Effector memory CD8-positive, alpha-beta T cell (primary cell): ENCODE measurements around the gene TMA7B.

Experiments
- ATAC-seq: fragments of 150-1000 bp; cut with Tn5 transposase; replicated peaks from 2 replicates; pipeline ENCODE4 v1.10.0; 2021; ENCODE audit warnings: mild to moderate bottlenecking, moderate library complexity
- DNase-seq, 3 experiments: peaks; one replicate each; pipeline ENCODE4 v3.0.0; 2021
- H3K27ac Mint-ChIP-seq, 2 donors: one replicate each; pipeline ENCODE4 v1.8.0; 2022; ENCODE audit warnings: mild to moderate bottlenecking in 2 of 2, mixed read lengths in 2 of 2, moderate library complexity in 2 of 2
- H3K27me3 Mint-ChIP-seq, 2 donors: one replicate each; pipeline ENCODE4 v1.8.0; 2022; ENCODE audit warnings: mixed read lengths in 2 of 2
- H3K36me3 Mint-ChIP-seq: one replicate; pipeline ENCODE4 v1.8.0; 2022; ENCODE audit warnings: mild to moderate bottlenecking, moderate library complexity, mixed read lengths; ENCODE audit not compliant: insufficient read depth
- H3K4me1 Mint-ChIP-seq, 2 donors: one replicate each; pipeline ENCODE4 v1.8.0; 2022; ENCODE audit warnings: low read depth in 2 of 2, mixed read lengths in 2 of 2
- H3K4me3 Mint-ChIP-seq, 2 donors: one replicate each; pipeline ENCODE4 v1.8.0; 2022; ENCODE audit warnings: mild to moderate bottlenecking in 2 of 2, mixed read lengths in 2 of 2, moderate library complexity in 2 of 2
- H3K9me3 Mint-ChIP-seq, 2 donors: one replicate each; pipeline ENCODE4 v1.8.0; 2022; ENCODE audit warnings: mixed read lengths in 2 of 2

TMA7B gene

DNA sequence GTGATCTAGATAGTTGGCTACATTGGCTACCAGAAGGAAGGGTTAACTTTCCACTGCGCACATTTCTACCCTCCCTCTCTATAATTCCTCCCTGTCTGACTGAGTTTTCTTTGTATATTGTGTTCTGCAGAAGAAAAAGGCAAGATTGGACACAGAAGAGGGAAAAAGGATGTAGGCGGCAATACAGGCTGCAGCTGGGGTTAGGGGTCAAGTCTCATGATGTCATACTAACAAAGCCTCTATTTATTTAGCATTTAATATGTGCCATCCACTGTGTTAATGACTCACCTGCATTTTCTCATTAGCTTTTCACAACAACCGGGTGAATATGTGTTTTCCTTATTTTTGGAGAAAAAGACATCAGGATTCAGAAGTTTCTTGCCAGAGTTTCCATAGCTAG is 36.5 kb downstream of the TMA7B start:
- no peak overlapping the region for H3K4me3 Mint-ChIP-seq
- H3K4me1 Mint-ChIP-seq, result peaks cover 1 to 5% of the 10 kb centered on the region in 2 donors
- H3K9me3 Mint-ChIP-seq, result no peaks in the 10 kb centered on the region
- peaks cover 40 to 88% of the 10 kb centered on the region in 2 donors for H3K27me3 Mint-ChIP-seq
- H3K36me3 Mint-ChIP-seq, result peaks cover 4% of the 10 kb centered on the region
- H3K27ac Mint-ChIP-seq, result no peak overlapping the region
- no peak for ATAC-seq
- no peak for DNase-seq

DNA sequence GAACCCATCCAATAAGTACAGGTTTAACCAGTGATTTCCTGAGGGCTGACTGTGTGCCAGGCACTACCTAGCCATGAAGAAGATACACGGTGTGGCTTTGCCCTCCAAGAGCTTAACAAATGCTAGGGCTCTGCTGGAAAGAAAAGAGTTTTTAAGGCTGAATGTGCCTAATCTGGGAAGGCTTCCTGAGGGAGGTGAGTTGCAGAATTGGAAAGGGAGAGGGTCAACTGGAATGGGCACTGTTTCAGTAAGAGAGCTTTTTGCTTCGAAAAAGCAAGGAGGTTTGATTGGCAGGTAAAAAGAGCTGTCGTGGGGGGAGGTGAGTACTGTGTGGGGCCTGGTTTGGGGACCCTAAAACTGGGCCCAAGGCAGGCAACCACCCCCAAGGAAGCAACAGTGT is 37.2 kb downstream of the TMA7B start:
- Mint-ChIP-seq H3K4me1 (peaks cover 1 to 5% of the 10 kb centered on the region in 2 donors), H3K27ac (peak overlapping the region in 1 of 2 donors; percentile 57), H3K4me3 (no peak overlapping the region), H3K9me3 (no peaks in the 10 kb centered on the region), H3K27me3 (peaks cover 35 to 88% of the 10 kb centered on the region in 2 donors), H3K36me3 (peaks cover 4% of the 10 kb centered on the region)
- ATAC-seq (no peak), DNase-seq (no peak)

- DNase-seq (no peak), ATAC-seq (no peak)
- Mint-ChIP-seq H3K4me1 (peaks cover 1 to 5% of the 10 kb centered on the region in 2 donors), H3K9me3 (no peaks in the 10 kb centered on the region), H3K27ac (peak overlapping the region in 1 of 2 donors; percentile 57), H3K4me3 (no peak overlapping the region), H3K36me3 (peaks cover 4% of the 10 kb centered on the region), H3K27me3 (peaks cover 28 to 84% of the 10 kb centered on the region in 2 donors)
These were observed 37.9 kb downstream of the TMA7B start for GRCh38 chr22:39997939-39998726.

DNA sequence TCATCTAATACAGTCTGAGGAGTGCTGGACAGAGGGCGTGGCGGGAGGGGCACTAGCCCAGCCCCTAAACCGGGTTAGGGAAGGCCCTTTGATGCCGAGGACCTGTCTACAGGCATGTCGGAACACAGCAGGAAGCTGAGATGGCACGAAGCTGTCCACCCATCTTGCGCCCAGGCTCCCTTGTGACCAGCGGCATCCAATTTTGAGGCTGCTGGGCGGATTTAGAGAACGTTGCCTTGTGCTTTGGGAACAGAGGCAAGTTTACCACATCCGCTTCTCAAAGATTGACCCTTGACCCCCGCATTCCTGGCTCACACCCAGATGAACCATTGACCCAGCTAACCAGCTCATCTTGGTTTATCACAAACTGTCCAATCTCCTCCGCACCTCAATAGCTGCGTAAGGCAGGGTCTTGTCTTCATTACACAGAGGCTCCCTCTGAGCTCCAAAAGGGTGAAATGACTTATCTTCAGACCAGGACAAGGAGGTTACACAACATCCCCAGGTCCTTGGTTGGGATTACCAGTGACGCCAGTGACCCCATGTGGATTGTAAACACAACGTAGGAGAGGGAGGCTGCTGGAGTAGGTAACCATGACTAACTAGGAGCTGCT is 39.1 kb downstream of the TMA7B start:
- H3K9me3 Mint-ChIP-seq, result no peaks in the 10 kb centered on the region
- H3K4me1 Mint-ChIP-seq, result peaks cover 0 to 1% of the 10 kb centered on the region in 2 donors
- DNase-seq (no peak), ATAC-seq (no peak)
- no peak overlapping the region for H3K27ac Mint-ChIP-seq
- no peak overlapping the region for H3K4me3 Mint-ChIP-seq
- no peaks in the 10 kb centered on the region for H3K36me3 Mint-ChIP-seq
- H3K27me3 Mint-ChIP-seq, result peaks cover 17 to 73% of the 10 kb centered on the region in 2 donors

DNA sequence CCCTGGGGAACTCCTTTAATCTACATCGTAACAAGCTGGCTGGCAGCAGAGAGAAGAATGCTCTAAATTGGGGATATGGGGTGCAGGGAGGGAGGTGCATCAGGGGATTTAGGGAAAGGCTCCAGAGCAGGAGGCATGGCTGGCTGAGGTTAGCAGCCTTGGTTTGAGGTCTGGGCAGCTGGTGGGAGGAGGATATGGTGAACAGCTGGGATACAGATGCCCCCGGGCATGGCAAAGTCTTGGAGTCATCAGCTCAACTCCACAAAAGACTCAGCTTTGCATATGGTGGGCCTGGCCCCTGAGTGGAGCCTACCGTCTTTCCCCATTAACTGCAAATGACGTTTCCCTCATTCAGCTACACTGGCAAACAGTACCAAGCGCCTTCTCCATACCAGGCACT is 40.0 kb downstream of the TMA7B start:
- Mint-ChIP-seq H3K4me3 (no peak overlapping the region), H3K27me3 (peaks cover 22 to 79% of the 10 kb centered on the region in 2 donors), H3K4me1 (peaks cover 0 to 1% of the 10 kb centered on the region in 2 donors), H3K9me3 (no peaks in the 10 kb centered on the region), H3K36me3 (no peaks in the 10 kb centered on the region), H3K27ac (no peak overlapping the region)
- DNase-seq (no peak), ATAC-seq (no peak)

DNA sequence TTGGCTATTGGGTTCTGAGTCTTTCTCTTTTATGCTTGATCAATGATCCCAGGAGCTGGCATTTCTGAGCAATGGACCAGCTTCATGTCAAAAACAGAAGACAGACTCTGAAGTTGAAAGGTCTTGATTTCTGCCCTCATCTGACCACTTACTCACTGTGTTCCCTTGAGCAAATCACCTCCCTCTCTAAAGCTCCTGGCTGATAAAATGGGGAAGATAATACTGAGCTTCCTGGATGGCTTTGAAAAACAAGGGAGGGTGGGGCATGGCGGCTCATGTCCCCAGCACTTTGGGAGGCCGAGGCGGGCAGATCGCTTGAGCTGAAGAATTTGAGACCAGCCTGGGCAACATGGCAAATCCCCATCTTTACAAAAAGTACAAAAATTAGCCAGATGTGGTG is 40.9 kb downstream of the TMA7B start:
- Mint-ChIP-seq H3K4me1 (peaks cover 0 to 1% of the 10 kb centered on the region in 2 donors), H3K27me3 (peaks cover 17 to 78% of the 10 kb centered on the region in 2 donors), H3K9me3 (no peaks in the 10 kb centered on the region), H3K36me3 (no peaks in the 10 kb centered on the region), H3K4me3 (no peak overlapping the region), H3K27ac (no peak overlapping the region)
- DNase-seq, result no peak
- no peak for ATAC-seq

DNA sequence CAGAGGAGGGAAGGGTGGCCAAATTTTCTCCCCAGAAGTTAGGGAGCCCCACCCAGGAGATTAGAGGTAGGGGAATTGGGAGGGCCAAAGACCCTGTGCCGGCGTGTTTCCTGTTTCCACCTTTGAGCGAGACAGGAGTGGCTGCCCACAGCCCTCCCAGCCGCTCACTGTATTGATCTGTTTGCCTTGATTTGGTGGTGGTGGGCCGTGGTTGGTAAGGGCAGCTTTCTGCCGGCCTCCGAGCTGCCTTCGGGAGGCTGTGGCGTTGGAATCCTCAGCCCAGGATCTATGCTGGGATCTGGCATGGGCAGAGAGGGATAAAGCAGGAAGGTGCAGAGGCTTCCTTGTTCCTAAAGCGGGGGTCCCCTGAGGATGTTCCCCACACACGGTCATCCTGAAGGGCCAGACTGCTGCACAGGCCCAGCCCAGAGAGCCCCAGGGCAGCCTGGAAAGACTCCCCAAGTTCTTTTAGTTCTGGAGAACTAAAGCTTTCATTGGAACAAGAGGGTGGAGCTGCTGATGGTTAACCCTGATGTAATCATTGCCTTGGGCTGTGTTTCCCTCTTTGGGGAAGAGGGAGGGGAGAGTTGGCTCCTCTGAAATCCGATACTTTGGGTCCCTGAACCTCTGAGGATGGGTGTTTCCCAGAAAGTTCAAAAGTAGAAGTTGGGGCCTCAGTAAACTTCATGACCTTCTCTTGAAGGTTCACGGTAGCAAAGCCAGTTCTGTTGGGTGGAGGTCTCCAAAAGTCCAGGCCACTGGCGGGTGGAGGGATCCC is 41.8 kb downstream of the TMA7B start:
- Mint-ChIP-seq H3K4me3 (no peak overlapping the region), H3K36me3 (no peaks in the 10 kb centered on the region), H3K9me3 (no peaks in the 10 kb centered on the region), H3K27me3 (peaks cover 14 to 78% of the 10 kb centered on the region in 2 donors), H3K4me1 (peaks cover 0 to 1% of the 10 kb centered on the region in 2 donors), H3K27ac (no peak overlapping the region)
- no peak for DNase-seq
- ATAC-seq, result no peak

GRCh38 chr22:40002935-40003715 is 42.9 kb downstream of the TMA7B start:
- ATAC-seq, result no peak
- H3K4me1 Mint-ChIP-seq, result peaks cover 0 to 1% of the 10 kb centered on the region in 2 donors
- H3K4me3 Mint-ChIP-seq, result no peak overlapping the region
- peaks cover 14 to 78% of the 10 kb centered on the region in 2 donors for H3K27me3 Mint-ChIP-seq
- DNase-seq, result no peak
- no peaks in the 10 kb centered on the region for H3K36me3 Mint-ChIP-seq
- no peak overlapping the region for H3K27ac Mint-ChIP-seq
- H3K9me3 Mint-ChIP-seq, result no peaks in the 10 kb centered on the region

DNA sequence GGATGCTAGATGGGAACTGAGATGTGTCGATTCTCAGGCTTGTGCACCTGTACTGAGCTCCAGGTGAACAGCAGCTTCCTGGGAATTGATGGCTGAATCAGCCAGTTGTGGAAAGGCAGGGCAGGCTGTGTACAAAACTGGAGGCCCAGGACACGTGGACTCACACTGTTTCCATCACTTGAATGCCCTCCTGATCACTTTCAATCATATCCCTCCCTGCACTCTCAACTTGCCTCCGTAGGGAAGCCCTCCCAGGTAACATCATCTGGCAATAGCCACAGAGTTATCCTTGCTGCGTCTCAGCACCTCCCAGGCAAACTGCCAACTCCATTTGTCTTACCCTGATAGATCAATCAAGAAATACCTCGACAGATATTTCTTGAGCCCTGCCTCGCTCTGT is 44.6 kb downstream of the TMA7B start:
- DNase-seq, result no peak
- H3K27me3 Mint-ChIP-seq, result peaks cover 29 to 78% of the 10 kb centered on the region in 2 donors
- no peak for ATAC-seq
- no peaks in the 10 kb centered on the region for H3K36me3 Mint-ChIP-seq
- peaks cover 0 to 6% of the 10 kb centered on the region in 2 donors for H3K4me1 Mint-ChIP-seq
- H3K4me3 Mint-ChIP-seq, result no peak overlapping the region
- H3K27ac Mint-ChIP-seq, result no peak overlapping the region
- no peaks in the 10 kb centered on the region for H3K9me3 Mint-ChIP-seq

DNA sequence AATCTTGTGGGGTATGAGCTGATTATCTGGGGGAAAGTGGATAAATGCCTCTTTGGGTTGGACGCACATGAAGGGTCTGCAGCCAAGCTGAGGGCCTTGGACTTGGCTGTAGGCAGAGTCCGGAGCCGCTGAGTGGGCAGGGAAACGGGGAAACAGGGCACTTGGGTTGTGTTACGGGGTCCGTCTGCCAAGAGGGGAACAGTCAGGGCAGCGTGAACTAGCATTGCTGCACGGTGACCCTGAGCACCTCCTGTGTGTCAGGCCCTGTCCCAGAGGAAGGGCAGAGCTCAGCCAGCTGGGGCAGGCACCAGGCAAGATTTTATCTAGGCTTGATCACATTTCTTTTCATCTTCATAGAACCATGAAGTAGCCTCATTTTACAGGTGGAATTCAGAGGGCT is 46.4 kb downstream of the TMA7B start:
- Mint-ChIP-seq H3K4me1 (peaks cover 0 to 6% of the 10 kb centered on the region in 2 donors), H3K36me3 (no peaks in the 10 kb centered on the region), H3K4me3 (no peak overlapping the region), H3K27ac (no peak overlapping the region), H3K27me3 (peaks cover 42 to 78% of the 10 kb centered on the region in 2 donors), H3K9me3 (no peaks in the 10 kb centered on the region)
- no peak for ATAC-seq
- DNase-seq, result no peak

DNA sequence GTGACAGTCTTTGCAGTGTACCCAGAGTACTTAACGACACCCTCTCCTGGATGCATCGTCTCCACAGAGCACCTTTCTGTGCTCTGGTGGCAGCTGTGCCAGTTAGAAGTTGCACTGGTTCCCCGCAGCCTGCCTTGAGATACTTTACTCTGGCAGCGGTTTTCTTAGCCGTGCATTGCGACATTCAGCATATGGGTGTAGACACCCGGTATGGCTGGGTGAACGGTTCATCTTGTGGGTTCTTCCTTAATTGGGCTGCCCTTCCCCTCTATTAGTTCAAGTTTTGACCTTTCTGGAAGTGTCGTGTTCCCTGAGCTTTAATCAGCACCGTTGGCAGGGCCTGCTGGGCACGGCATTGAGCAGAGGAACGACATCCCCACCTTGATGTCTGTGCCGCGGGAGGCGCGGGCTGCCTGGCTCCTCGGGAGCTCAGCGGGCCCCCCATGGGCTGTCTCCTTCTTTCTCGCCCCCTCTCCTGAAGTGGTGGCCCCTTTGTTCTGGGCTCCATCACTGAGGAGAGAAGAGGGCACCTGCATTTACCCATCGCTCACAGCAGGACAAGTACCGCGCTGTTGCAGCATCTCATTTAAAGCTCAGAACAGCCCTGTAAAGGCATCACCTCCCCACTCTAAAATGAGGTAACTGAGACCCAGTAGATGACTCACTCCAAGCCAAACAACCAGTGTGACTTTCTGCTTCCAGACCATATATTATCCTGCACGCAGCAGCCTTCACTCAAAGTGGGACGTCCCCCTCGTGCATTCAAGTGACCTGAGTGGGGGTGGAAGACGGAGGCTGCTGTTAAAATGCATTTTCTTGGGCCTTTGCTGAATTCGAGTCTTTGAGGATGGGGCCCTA is 47.9 kb downstream of the TMA7B start:
- DNase-seq, result no peak
- H3K9me3 Mint-ChIP-seq, result no peaks in the 10 kb centered on the region
- no peak overlapping the region for H3K4me3 Mint-ChIP-seq
- H3K4me1 Mint-ChIP-seq, result peaks cover 0 to 6% of the 10 kb centered on the region in 2 donors
- H3K27me3 Mint-ChIP-seq, result peaks cover 51 to 80% of the 10 kb centered on the region in 2 donors
- no peak for ATAC-seq
- H3K36me3 Mint-ChIP-seq, result no peaks in the 10 kb centered on the region
- H3K27ac Mint-ChIP-seq, result no peak overlapping the region

- ATAC-seq (no peak), DNase-seq (no peak)
- Mint-ChIP-seq H3K27me3 (peaks cover 54 to 85% of the 10 kb centered on the region in 2 donors), H3K27ac (peak overlapping the region in 1 of 2 donors; percentile 55), H3K4me1 (peaks cover 0 to 6% of the 10 kb centered on the region in 2 donors), H3K4me3 (no peak overlapping the region), H3K36me3 (no peaks in the 10 kb centered on the region), H3K9me3 (no peaks in the 10 kb centered on the region)
These were observed 48.6 kb downstream of the TMA7B start for GRCh38 chr22:40008726-40009291.
